ENCODE data around the gene TSPEAR.

Gene TSPEAR

DNA sequence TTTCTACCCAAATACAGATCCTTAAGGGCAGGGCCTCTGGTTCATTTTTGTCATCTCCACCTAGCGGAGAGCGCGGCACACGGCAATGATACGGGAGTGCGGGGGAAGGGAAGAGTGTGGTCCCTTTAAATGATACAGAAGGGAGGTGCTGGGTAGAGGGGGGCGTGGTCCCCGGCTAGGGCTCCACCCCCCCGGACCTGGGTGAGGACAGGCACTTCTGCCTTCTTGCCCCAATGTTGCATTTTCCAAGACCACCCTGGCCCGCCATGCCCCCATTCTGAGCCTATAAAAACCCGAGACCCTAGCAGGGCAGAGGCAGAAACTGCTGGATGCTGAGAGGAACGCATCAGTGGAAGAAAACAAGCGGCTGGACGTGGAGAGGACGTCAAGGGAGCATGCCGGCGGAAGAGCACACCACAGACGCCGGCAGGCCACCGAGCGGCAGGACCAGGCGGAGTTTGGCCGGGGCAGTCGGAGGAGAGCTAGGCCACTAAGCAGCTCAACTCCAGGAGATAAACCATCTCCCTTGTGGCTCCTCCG is 226.0 kb downstream of the TSPEAR start:
- DNase-seq (ENCODE audit: low spot score), result no peak

DNA sequence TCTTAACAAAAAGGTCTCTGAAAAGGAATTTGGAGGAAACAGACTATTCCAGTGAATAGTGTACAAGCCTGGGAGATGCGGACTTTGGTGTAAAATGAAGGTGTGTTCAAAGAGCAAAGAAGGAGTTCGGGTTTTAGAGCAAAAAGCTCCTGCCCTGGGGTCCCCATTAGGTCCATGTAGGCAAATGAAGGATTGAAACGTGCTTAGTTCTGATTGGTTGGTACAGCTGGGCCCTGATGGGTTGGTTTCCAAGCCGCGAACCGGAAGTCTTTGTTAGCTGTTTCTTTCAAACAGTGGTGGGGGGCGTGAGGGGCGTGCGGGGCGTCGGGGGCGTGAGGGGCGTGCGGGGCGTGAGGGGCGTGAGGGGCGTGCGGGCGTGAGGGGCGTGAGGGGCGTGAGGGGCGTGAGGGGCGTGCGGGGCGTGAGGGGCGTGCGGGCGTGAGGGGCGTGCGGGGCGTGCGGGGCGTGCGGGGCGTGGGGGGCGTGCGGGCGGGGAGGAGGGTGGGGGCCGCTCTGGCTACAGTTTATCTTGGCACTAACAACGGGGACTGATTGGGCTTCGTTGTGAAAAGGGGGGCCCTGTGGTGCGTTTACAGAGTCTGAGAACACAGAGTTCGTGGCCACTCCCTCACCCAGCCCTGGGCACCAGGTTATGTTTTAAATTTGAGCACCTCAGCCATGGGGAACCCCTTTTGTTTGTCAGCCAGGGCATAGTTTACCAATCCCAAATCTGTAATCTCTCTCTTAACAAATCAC is 226.7 kb downstream of the TSPEAR start:
- no peak for DNase-seq (ENCODE audit: low spot score)

DNA sequence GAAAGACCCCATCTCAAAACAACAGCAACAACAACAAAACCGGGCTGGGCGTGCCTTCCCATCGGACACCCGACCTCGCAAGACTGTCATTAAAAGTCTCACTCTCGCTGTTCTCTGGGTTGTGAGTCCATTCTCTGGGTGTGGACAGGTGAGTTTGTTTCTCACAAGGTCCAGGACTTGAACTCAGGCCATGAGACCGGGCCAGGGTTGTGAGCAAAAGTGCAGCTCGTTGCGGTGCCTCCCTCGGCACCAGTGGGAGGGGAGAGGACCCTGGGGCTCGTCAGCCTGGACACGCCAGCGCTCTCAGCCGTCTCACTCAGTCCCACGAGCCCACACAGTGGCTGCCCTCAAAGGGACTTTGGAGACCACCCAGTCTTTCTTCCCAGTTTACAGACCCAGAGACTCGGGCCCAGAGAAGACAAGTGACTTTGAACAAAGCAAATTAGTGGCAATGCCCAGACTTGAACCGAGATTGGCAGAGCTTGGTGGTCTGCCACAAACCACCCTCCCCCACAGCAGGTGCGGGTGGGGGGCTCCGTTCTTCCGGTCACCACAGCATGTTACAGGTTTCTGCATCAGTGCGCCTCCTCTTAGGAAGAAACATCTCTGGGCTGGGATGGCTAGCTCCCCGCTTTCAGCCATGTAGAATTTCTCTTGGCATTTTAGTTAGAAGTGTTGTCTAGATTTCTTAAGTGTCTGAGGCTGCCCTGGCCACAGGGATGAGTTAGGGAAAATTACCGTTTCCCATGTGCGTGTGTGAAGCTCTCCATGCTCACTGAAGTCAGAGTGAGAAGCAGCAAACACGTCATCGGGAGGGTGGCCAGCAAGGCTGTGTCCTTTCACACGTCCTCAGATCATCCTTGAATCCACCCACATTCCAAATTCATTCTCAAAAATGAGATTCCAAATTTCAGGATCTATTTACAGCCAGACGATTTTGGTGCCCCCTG is 227.8 kb downstream of the TSPEAR start:
- DNase-seq (ENCODE audit: low spot score), result no peak

DNA sequence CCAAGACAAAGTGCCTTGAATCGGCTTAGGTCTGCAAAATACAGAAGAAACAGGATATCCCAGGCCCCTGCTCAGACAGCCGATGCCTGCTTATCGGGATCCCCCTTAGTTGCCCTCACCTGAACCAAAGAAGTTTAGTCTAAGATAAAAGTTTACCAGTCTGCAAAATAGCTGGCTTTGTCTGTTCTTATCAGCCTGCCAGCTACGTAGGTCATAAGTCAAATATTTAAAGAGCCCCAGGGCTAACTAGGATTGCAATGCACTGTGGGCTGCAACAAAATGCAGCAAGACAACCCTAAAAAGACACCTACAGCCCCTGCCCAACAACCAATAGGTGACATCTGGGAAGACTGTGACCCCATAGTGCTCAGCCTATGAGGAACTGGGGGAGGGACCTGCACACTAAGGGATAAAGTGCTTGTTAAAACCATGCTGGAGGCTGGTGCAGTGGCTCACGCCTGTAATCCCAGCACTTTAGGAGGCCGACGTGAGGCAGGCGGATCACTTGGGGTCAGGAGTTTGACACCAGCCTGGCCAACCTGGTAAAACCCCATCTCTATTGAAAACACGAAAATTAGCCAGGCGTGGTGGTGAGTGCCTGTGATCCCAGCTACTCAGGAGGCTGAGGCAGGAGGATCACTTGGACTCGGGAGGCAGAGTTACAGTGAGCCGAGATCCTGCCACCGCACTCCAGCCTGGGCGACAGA is 228.6 kb downstream of the TSPEAR start:
- DNase-seq (ENCODE audit: low spot score), result no peak

DNA sequence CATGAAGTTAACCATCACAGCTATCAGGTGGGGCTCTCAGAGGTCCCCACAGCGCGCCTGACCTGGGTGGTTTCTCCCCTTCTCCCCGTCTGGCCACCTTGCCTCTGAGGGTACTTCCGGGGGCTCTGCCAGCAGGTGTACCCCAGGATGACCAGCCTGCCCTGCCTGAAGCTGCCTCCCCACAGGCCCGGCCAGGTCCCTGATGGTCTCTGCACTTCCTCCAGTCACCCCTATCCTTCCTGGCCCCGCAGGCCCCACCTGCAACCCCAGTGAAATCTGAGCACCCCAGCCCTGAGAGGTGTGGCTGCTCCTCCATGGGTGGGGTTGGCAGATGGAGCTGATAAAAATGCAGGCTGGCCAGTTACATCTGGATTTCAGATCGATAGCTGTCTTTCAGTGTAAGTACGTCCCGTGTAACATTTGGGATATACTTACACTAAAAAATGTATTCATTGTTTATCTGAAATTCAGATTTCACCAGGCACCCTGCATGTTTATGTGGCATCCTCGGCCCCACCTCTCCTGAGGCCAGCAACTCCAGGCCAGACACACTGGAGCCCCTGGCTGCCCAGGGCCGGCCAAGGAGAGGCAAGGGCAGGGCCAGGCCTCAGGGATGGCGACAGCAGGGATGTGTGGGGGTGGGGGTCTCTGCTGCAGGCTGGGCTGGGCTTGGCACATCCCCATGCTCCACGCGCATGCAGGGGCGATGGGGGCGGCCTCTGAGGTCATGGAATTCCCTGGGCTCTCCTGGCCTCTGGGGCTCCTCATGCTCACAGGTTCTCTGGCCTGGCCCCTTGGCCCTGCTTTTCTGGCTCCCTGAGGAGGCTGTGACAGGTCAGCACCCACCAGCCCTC is 230.9 kb downstream of the TSPEAR start:
- no peak for DNase-seq (ENCODE audit: low spot score)

DNA sequence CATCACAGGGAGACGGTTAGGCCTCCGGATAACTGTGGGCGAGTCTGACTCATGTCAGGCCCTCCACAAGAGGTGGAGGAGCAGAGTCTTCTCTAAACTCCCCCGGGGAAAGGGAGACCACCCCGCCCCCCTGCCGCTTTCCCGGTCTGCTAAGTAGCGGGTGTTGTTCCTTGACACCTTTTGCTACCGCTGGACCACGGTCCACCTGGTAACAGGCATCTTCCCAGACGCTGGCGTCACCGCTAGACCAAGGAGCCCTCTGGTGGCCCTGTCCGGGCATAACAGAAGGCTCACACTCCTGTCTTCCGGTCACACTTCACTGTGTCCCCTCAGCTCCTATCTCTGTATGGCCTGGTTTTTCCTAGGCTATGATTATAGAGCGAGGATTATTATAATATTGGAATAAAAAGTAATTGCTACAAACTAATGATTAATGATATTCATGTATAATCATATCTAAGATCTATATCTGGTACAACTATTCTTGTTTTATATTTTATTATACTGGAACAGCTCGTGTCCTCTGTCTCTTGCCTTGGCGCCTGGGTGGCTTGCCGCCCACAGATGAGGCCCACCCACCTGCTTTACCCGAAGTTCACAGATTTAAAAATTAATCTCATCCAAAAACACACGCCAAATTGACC is 231.7 kb downstream of the TSPEAR start:
- DNase-seq (ENCODE audit: low spot score), result peak; percentile 29

DNA sequence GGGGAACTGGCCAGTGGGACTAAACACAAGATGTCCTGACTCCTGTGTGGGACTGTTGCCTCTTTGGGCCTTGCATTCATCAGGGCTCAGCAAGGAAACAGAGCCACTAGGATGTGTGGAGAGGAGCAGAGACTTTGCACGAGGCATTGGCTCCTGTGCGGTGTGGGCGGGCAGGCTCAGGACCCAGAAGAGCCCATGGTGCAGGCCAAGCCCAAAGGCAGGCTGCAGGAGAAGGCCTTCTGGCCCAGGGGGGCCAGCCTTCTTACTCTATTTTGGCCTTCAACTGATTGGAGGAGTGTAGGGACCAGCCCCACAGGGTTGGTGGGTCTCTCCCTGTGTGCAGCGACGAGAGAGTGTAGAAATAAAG is 232.6 kb downstream of the TSPEAR start:
- DNase-seq (ENCODE audit: low spot score), result no peak

DNA sequence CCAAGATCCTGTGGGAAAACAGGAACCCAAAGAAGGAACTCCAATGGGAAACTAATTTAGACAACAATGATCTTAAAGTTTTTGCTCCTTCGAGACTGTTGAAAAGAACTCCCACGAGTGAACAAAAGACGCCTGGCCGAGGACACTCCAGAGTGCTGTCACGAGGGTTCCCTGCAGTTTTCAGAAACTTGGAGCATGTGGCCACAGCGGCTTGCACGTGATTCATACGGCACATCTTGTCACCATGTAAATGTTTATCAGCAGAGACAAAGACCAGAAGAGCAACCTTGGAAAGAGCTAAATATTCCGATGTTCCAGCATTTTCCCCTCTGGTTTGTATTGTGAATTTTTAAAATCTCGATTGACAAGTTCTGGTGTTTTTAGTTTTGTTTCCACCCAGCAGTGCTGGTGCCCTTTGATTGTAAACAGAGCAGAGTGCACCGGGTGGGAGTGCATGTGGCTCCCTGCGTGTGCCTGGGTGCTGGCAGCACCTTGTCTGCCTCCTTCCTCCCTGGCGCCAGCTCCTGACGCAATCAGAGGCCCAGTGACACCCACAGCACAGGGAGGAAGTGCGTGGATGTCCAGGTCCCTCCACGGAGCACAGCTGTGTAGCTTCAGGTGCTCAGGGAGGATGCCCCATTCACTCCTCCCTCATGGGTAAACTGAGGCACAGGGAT is 233.1 kb downstream of the TSPEAR start:
- no peak for DNase-seq (ENCODE audit: low spot score)

DNA sequence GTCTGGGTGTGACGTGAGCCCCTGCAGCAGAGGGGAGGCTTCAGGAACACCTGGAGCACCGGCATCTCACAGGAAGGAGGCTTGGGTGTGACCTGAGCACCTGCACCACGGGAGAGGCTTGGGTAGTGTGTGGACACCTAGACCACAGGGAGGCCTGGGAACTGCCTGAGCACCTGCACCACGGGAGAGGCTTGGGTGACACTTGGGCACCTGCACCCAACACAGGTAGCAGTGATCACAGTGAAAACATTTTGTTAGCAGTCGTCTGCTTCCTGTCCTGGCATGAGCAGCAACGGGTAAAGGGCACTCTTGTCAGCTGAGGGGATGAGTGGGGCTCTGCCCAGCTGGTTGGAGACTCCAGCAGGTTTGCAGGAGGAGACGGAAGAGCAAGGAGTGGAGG is 233.7 kb downstream of the TSPEAR start:
- no peak for DNase-seq (ENCODE audit: low spot score)

DNA sequence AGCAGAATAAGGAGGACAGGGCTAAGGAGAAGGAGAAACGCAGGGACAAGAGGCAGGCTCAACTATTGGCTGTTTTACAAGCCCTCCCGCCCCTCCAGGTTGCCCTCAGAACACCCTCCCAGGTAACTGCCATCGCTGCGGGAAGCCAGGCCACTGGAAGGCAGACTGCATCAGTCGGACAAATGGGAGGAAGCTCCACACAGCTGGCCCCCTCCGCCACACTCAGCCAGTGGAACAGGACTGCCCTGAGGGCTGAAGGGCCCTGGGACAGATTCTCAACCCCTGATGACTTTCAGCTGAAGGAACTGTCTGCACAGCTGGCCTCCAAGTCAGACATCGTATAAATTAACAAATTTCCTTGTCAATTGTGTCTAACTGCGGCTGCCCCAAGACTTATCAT is 234.2 kb downstream of the TSPEAR start:
- no peak for DNase-seq (ENCODE audit: low spot score)

DNA sequence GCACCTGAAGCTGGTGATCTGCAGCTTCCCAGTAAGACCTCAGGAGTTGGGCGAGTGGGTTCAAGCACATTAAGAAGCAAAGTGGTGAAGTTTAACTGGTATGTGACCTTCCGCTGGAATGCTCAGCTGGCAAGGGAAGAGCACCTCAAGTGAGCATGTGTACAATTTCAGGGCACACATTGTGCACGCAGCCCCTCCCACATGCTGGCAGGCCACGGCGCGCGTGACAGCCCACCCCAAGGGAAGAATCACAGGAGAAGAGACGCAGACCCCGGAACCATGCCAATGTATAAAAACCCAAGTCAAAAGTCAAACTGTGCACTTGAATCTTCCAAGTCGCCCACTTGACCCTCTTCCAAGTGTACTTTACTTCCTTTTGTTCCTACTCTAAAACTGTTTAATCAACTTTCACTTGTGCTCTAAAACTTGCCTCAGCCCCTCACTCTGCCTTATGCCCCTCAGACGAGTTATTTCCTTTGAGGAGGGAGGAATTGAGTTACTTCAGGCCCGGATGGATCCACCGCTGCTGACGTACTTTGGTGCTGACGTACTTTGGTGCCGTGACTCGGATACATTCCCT is 236.0 kb downstream of the TSPEAR start:
- no peak for DNase-seq (ENCODE audit: low spot score)

DNA sequence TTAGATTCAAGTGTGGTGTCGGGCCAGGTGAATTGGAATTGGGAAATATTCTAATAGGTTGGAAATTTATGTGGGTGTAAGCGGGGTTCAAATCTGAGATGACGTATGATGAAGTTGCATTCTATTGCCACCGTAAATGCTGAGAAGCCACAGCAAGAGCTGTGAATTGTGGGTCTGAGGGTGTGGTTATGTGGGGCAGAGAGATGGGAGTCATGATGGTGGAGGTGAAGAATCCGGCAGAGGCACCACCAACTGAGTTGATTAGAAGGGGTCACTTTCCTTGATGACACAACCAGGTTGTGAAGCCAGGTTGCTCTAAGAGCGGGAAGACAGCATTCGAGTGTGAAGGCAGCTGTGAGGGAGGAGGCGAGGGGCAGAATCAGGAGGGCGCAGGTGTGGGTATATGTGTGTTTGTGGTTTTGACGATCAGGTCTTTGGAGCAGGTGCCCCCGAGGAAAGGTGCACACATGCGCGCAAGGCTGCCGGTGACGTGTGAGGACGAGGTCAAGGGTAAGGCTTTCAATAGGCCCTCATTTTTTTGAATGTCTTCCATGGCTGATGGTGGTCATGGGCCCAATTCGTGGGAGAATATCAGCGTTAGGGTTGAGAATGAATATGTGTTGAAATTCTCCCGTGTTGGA is 237.3 kb downstream of the TSPEAR start:
- DNase-seq (ENCODE audit: low spot score), result no peak

DNA sequence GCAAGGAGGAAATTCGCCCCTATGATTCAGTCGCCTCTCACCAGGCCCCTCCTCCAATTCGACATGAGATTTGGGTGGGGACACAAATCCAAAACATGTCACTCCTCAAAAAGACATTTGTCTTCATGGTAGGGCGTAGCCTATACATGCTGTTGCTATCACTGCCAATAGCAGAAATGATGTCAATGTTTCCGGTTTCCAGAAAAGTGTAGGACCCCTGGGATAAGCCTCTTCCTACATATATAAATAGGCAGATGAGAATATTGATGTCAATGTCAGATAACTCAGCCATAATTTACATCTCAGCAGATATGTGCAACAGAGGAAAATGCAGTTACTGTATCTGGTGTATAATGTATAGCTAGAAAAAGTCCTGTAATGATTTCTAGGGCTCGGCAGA is 239.4 kb downstream of the TSPEAR start:
- no peak for DNase-seq (ENCODE audit: low spot score)

DNA sequence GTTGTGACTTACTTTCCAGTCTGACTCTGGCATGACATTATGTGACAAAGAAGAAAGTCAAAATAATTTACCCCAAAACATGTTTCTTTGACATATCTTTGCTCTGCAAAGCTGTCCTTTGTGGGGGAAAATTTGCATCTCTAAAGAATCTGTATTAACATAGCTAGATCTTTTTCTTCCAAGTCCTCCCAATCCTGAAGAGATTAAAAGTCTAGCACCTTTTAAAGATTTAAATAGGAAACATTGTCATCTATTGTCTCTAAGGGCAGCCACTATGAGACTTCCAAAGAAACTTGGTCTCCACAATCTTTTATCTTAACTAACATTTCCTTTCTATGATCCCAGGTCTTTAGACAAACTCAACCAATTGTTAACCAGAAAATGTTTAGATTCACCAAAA is 240.0 kb downstream of the TSPEAR start:
- DNase-seq (ENCODE audit: low spot score), result no peak

DNA sequence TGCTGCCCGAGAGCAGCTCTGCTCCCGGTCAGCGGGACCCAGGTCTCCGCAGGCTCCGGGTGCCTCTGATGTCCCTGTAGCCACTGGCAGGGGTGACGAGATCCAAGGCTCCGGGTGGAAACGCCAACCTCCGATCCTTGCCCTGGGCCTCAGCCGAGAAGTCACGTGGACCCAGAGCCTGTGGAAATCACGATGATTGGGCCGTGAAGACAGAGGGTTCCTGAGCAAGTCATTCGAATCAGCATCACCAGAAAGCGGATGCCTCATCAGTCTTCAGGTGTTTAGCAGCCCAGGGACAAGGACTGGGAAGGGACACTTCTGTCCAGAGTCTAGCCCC is 243.5 kb downstream of the TSPEAR start:
- no peak for DNase-seq (ENCODE audit: low spot score)

DNA sequence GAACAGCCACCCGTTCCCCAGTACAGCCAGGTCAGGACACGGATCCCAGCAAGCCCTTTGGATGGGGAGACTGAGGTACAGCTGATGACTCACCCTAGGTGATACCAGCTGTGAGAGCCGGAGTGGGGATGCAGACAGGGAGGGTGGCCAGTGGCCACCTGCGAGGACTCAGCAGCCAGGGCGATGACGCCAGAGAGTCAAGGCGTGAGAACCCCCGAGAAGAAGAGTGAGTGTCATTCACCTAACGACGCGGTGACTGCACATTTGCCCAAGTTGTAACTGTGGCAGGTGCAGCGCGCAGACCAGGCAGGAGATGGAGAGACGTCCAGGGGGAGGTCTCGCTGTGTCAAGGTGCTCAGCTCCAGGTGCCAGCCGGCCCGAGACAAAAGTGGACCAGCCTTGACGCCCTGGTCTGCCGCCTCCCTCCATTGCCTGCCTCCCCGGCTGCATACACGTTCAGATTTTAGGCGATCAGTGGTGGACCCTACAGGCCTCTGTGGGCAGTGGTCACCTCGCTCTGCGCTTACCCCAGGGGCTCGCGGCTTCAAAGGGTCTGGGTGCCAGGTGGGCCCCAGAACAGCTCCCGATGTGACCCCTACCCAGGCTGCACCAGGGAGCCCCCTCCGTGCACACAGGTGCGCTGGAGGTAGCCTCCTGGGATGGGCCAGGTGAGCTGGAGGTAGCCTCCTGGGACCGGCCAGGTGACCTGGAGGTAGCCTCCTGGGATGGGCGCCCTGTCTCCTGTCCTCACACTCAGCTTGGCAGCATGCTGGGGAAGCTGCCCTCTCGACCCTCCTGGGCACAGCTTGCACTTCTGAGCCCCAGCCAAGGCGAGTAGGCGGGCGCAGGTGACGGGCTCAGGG is 244.1 kb downstream of the TSPEAR start:
- no peak for DNase-seq (ENCODE audit: low spot score)

DNA sequence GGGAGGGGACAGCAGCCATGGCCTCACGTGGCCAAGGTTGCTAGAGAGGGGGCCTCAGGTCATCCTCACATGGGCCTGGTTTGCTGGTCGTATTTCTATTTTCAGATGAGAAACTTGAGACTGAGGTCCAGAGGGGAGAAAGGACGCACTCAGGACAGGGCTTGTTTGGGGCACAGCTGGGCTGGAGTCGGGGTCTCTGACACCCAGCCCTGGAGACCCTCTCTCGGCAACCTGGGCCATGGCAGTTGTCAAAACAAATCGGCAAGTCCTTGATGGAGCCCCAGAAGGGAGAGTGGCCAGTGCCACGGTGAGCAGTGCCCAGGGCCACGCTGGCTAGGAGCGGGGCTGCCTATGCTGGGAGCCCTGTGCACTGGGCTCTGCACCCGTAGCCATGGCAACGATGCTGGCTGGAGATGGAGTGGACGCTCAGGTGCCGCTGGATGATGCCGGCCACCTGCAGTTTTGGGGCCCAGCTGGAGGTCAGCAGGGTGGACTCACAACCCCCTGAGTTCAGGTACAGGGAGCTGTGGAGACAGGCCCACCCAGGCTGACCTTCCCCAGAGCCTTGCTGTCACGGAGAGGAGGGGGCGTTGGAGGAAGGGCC is 244.9 kb downstream of the TSPEAR start:
- DNase-seq (ENCODE audit: low spot score), result no peak

DNA sequence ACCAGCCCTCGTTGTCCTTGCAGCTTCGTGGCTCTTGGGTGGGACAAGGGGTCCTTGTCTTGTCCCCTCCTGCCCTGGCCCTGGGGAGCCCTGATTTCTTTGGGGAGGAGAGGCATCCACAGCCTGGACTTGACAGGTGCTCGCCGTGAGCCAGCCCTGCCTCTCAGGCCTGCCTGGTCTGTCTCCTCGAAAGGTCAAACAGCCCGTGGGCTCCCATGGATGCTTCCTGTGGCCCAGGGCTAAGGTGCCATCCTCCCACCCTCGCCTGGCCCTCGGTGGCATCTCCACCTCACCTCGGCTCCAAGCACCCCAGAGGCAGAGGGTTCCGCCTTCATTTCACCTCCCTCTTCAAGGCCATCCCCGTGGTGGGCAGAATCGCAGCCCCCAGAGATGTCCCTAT is 247.0 kb downstream of the TSPEAR start:
- no peak for DNase-seq (ENCODE audit: low spot score)
